Renal cortex interstitium (tissue), 11 donors: ENCODE measurements around the gene AGAP1. TPM values are rescaled to one million over a fixed set of nuclear protein-coding genes. Genes with fewer than 3 reads are reported as not detected.

Experiments
- DNase-seq, 11 donors: peaks; one replicate each; pipeline ENCODE4 v3.0.0-alpha.2; 2013; ENCODE audit warnings: low read depth in 9 of 11, low spot score in 4 of 11; ENCODE audit errors: extremely low read depth in 1 of 11
- polyA plus RNA-seq, 3 donors: library from polyadenylated mRNA; unstranded; fragments of 120-200 nt; gene quantifications; one replicate each; pipeline ENCODE4 v1.2.1, GENCODE V29; 2013; ENCODE audit not compliant: insufficient read length in 3 of 3

The AGAP1 gene
- polyA plus RNA-seq, 3 donors: 19.1 to 22.8 (median 22.0) TPM

GRCh38 chr2:236065314-236066160 lies 571.7 kb downstream of the AGAP1 start:
- DNase-seq: no peak

- no peak for DNase-seq
These were observed 576.4 kb downstream of the AGAP1 start for GRCh38 chr2:236070236-236070635.

- no peak for DNase-seq
These were observed 579.4 kb downstream of the AGAP1 start for GRCh38 chr2:236073246-236073645.

- no peak for DNase-seq
These were observed 580.2 kb downstream of the AGAP1 start for GRCh38 chr2:236073867-236074655.

- DNase-seq: no peak
These were observed 582.0 kb downstream of the AGAP1 start for GRCh38 chr2:236075802-236076201.

GRCh38 chr2:236078297-236079255 lies 584.7 kb downstream of the AGAP1 start:
- no peak for DNase-seq

GRCh38 chr2:236080412-236080811 lies 586.6 kb downstream of the AGAP1 start:
- no peak for DNase-seq

- DNase-seq: no peak
These were observed 587.3 kb downstream of the AGAP1 start for GRCh38 chr2:236081171-236081570.

- no peak for DNase-seq
These were observed 588.2 kb downstream of the AGAP1 start for GRCh38 chr2:236082061-236082460.

GRCh38 chr2:236083934-236084333 lies 590.1 kb downstream of the AGAP1 start:
- DNase-seq: no peak

GRCh38 chr2:236085211-236085610 lies 591.4 kb downstream of the AGAP1 start:
- DNase-seq: no peak

- no peak for DNase-seq
These were observed 591.8 kb downstream of the AGAP1 start for GRCh38 chr2:236085647-236086046.

- DNase-seq: no peak
These were observed 592.6 kb downstream of the AGAP1 start for GRCh38 chr2:236086403-236086970.

GRCh38 chr2:236086971-236087465 lies 593.2 kb downstream of the AGAP1 start:
- DNase-seq: no peak

- no peak for DNase-seq
These were observed 594.7 kb downstream of the AGAP1 start for GRCh38 chr2:236088368-236089057.

- DNase-seq: no peak
These were observed 595.6 kb downstream of the AGAP1 start for GRCh38 chr2:236089271-236090026.

GRCh38 chr2:236090027-236090382 lies 596.2 kb downstream of the AGAP1 start:
- DNase-seq: no peak
